ENCODE data around the gene DTNB.
A peak's percentile ranks its signal among the peaks of the same experiment; 100 is the strongest.

Gene DTNB

GRCh38 chr2:25497229-25497917 is 176.0 kb downstream of the DTNB start:
- no peak for DNase-seq (ENCODE audit: low read depth)

- no peak for DNase-seq (ENCODE audit: low read depth)
These were observed 178.8 kb downstream of the DTNB start for GRCh38 chr2:25494616-25495015.

- no peak for DNase-seq (ENCODE audit: low read depth)
These were observed 180.2 kb downstream of the DTNB start for GRCh38 chr2:25493207-25493606.

- no peak for DNase-seq (ENCODE audit: low read depth)
These were observed 180.7 kb downstream of the DTNB start for GRCh38 chr2:25492726-25493125.

- peak; percentile 3 for DNase-seq (ENCODE audit: low read depth)
These were observed 181.3 kb downstream of the DTNB start for GRCh38 chr2:25491966-25492532.

GRCh38 chr2:25491003-25491696 is 182.2 kb downstream of the DTNB start:
- peak; percentile 50 for DNase-seq (ENCODE audit: low read depth)

- DNase-seq (ENCODE audit: low read depth) = no peak
These were observed 183.2 kb downstream of the DTNB start for GRCh38 chr2:25490217-25490616.

GRCh38 chr2:25489631-25490030 is 183.7 kb downstream of the DTNB start:
- no peak for DNase-seq (ENCODE audit: low read depth)

GRCh38 chr2:25483607-25484266 is 189.6 kb downstream of the DTNB start:
- DNase-seq (ENCODE audit: low read depth) = no peak

- no peak for DNase-seq (ENCODE audit: low read depth)
These were observed 191.0 kb downstream of the DTNB start for GRCh38 chr2:25482341-25482740.

GRCh38 chr2:25481381-25482300 is 191.7 kb downstream of the DTNB start:
- no peak for DNase-seq (ENCODE audit: low read depth)

GRCh38 chr2:25480561-25480960 is 192.8 kb downstream of the DTNB start:
- DNase-seq (ENCODE audit: low read depth) = no peak

- DNase-seq (ENCODE audit: low read depth) = no peak
These were observed 193.6 kb downstream of the DTNB start for GRCh38 chr2:25479761-25480160.

- no peak for DNase-seq (ENCODE audit: low read depth)
These were observed 194.6 kb downstream of the DTNB start for GRCh38 chr2:25478736-25479135.

GRCh38 chr2:25473758-25474340 is 199.5 kb downstream of the DTNB start:
- no peak for DNase-seq (ENCODE audit: low read depth)

- DNase-seq (ENCODE audit: low read depth) = no peak
These were observed 200.2 kb downstream of the DTNB start for GRCh38 chr2:25473131-25473530.

- DNase-seq (ENCODE audit: low read depth) = no peak
These were observed 202.6 kb downstream of the DTNB start for GRCh38 chr2:25470806-25471205.

- DNase-seq (ENCODE audit: low read depth) = no peak
These were observed 205.6 kb downstream of the DTNB start for GRCh38 chr2:25467743-25468142.

GRCh38 chr2:25462021-25462420 is 211.4 kb downstream of the DTNB start:
- no peak for DNase-seq (ENCODE audit: low read depth)

GRCh38 chr2:25460261-25460905 is 213.0 kb downstream of the DTNB start:
- no peak for DNase-seq (ENCODE audit: low read depth)

All from HS-5 (cell line).